NCI-H1436 treated with DMSO at 0.1 percent for 48 hours (cell line): ENCODE data around the gene WFDC11.

ENCODE experiments used
- DNase-seq: peaks from one replicate; lab custom pipeline; 2025; lab: John Stamatoyannopoulos, UW

The WFDC11 gene

DNA sequence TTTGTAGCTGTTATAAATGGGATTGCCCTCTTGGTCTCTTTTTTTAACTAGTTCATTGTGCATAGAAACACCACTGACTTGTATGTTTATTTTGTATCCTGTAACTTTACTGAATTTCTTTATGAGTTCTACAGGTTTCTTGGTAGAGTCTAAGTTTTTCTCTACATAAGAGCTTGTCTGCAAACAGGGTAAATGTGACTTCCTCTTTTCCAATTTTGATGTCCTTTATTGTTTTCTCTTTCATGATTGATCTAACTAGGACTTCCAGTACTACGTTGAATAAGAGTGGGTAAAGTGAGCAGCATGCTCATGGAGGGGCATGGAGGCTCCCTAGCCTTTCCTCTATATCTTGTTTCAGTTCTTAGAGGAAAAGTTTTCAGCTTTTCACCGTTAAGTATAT, 43.5 kb downstream of the WFDC11 start:
- DNase-seq = no peak

DNA sequence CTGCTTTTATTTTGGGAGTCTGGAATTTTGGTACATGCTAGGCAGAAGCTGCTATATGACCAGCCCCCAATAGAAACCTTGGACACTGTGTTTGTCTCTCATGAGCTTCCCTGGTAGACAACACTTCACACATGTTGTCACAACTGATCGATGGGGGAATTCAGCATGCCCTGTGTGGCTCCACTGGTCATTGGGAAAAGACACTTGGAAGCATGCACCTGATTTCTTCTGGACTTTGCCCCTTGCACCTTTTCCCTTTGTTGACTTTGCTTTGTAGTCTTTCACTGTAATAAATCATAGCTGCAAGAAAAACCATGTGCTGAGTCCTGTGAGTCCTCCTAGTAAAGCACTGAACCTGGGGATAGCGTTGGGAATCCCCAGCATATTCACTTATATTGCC, 48.4 kb downstream of the WFDC11 start:
- no peak for DNase-seq

DNA sequence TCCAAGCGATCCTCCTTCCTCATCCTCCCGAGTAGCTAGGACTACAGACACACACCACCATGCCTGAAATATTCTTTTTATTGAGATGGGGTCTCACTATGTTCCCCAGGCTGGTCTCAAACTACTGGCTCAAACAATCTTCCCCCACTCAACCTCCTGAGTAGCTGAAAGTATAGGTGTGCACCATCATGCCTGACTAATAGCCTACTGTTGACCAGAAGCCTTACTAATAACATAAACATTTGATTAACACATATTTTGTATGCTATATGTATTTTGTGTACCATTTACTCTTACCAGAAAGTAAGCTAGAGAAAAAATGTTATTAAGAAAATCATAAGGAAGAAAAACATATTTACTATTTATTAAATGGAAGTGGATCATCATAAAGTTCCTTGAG, 52.4 kb downstream of the WFDC11 start:
- DNase-seq = no peak

DNA sequence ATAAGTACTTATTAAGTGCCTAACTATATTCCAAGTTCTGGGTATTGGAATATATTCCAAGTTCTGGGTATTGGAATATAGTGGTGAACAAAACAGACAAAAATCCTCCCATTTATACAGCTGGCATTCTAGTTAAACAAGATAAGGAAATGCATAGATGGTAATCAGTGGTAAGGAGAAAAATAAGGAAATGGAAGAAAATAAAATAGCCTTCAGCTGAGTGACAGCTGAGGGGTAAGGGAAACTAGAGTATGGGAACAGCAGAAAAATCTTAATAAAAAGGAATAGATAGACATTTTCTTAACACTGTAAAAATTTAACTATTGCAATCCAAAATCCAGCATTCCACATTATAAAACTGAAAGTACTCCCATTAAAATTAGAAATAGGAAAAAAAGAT, 57.7 kb downstream of the WFDC11 start:
- no peak for DNase-seq

DNA sequence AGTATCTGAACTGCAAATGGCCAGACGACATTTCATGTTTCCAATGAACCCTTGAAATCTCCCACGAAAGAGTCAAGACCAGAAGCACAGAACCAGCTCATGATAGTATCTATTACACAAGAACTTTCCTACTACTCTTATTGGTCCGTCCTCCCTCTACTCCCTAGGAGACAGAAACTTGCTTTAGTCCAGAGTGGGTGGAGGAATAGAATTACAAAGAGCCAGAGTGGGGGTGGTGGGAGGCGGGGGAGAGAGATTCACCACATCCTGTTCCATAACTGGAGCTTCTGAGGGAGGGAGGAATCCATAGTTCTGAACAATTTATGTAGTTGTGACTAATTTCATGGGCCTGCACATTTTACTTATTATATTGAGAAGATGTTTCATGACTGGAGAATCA, 59.0 kb downstream of the WFDC11 start:
- DNase-seq = no peak

DNA sequence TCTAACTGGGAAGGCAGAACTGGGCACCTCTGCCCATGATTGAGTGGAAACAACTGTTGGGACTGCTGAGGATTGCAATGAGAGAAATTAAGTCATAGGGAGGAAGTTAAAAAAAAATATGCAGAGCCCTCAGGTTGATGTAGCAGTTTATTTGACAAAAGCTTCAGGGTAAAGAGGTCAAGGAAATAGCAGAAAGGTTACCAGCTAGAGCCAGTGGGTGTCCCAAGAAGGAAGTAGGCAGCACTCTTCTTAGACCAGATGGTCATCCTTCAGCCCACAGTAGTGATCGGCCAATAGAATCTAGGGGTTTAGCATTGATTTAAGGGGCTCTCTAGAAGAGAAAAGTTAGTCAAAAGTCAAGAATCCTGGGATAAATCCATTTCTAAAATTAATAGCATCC, 62.2 kb downstream of the WFDC11 start:
- DNase-seq = no peak
